ENCODE data around the gene ATG7.

Gene ATG7, protein sequence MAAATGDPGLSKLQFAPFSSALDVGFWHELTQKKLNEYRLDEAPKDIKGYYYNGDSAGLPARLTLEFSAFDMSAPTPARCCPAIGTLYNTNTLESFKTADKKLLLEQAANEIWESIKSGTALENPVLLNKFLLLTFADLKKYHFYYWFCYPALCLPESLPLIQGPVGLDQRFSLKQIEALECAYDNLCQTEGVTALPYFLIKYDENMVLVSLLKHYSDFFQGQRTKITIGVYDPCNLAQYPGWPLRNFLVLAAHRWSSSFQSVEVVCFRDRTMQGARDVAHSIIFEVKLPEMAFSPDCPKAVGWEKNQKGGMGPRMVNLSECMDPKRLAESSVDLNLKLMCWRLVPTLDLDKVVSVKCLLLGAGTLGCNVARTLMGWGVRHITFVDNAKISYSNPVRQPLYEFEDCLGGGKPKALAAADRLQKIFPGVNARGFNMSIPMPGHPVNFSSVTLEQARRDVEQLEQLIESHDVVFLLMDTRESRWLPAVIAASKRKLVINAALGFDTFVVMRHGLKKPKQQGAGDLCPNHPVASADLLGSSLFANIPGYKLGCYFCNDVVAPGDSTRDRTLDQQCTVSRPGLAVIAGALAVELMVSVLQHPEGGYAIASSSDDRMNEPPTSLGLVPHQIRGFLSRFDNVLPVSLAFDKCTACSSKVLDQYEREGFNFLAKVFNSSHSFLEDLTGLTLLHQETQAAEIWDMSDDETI

DNA sequence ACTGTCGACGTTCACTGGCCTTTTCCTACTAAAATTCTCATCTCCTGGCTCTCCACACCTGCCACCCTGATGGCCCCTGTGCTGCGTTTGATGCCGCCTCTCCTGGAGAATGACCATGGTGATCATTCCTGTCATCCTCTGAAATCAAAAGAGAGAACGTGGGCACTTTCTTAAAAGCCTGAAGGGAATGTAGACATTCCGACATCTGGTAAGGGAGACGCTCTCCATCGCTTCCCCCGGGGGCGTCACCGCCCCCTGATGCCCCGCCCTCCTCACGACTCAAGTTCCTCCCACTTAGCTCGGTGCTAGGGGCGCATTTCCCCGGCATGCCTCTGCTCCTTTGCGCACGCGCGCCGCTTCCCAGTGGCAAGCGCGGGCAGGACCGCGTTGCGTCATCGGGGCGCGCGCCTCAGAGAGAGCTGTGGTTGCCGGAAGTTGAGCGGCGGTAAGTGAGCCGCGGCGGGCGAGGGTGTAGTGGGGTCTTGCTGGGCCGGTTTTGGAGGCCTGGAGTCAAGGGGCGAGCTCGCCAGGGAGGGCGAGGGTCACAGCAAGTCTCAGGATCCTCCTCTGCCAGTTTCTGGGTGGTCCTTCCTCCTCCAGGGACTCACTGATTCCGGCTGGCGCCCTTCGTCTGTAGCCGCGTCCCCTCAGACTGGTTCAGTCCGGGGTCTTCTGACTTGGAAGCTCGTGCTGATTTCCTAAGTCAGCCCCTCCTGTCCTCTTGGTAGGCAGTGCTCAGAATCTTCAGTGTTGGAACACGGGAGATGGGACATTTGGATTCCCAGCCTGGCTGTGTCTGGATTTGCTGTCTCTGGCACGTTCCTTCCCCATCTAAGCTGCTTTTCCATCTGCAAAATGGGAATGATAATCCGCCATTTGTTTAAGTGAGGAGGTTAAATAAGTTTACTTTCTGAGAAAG, at the start of gene ATG7:
TSS of gene ATG7 (plus strand) at position 412 of the 919 bp plus-strand sequence. CDS start 26,299 bp downstream, outside the sequence.
- DNase-seq, result peak; percentile 89

DNA sequence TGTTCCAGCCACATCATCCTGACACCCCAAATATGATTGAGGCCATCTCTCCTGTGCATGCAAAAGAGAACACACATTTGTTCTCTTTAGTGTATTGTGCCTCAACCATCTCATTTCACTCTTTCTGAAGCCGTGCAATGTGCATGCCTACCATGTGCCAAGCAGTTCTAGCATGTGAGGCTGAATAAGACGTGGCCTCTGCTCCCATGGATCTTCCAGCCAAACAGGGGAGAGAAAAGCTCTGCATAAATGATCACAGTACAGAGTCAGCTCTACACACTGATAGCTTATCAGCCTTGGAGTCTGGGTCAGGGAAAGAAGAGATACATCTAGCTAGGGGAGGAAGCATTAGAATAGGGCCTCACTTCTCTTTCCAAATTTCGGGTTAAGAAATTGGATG, 48.2 kb upstream of the ATG7 start:
- no peak for DNase-seq

DNA sequence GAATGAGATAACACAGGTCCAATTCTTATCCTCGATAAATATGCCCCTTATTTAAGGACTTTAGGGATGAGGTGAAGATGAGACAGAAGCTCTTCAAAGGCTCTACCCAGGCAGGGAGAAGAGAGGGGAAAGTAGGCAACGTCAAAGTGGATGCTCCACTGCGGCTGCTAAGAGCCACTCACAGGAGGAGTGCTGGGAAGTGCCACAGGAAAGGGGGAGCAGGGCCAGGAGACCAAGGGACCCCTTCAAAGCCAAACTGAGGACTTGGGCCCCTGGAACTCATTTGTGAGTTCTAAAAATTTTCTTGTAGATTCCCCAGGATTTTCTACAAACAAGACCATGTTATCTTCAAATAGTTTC, 47.3 kb upstream of the ATG7 start:
- no peak for DNase-seq

DNA sequence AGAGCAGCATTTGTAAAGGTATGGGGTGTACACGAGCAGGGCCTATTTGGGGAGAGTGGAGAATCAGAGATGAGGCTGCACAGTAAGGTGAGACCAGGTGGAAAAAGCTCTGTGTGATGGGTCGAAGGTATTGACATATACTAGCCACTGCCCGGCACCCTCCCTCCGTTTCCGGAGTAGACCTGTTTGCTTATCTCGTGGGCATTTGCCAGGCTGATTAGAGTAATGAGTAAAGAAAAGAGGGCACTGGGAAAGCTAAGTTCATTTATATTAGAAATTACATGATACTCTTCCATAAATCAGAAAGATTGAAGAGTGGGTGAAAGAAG, 46.2 kb upstream of the ATG7 start:
- DNase-seq, result no peak

DNA sequence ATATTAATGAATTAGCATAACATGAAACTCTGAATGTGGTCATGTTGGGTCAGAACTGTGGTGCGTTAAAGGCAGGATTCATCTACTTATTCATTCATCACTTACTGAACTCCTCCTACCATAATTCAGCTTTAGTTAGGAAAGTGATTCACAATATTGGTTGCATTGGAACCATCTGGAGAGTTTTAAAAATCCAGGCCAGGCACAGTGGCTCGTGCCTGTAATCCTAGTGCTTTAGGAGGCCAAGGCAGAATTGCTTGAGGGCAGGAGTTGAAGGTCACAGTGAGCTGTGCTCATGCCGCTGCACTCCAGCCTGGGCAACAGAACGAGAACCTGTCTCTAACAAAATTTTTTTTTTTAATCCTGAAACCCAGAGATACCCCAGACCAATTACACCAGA, 44.2 kb upstream of the ATG7 start:
- DNase-seq, result no peak

DNA sequence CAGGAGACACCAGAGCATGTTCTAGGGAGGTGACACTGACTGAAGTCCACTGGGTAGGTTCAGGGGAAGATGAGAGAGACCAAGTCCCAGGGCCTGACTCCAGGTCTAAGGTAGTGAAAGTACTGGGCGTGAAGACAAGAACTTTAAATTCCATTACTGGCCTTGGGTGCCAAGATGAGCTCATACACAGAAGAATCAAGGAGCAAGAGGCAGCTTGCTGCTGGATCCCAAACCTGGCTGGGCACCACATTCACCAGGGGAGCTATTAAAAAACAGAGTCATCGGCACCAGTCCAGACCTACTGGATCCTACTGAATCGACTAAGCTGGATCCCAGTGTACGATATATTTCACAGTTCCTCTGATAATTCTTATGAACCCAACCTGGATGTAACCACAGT, 42.1 kb upstream of the ATG7 start:
- no peak for DNase-seq

DNA sequence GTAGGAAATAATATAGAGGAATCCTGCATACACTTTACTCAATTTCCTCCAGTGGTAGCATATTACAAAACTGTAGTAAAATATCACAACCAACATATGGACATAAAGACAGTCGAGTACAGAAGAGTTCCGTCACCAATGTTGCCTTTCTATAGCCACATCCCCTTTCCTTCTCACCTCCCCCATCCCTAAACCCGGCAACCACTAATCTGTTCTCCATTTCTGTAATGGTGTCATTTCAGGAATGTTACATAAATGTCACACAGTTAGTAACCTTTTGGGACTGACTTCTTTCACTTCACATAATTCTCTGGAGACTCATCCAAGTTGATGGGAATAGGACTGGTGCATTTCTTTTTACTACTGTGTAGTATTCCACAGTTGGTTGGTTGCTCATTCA, 41.4 kb upstream of the ATG7 start:
- DNase-seq, result no peak

DNA sequence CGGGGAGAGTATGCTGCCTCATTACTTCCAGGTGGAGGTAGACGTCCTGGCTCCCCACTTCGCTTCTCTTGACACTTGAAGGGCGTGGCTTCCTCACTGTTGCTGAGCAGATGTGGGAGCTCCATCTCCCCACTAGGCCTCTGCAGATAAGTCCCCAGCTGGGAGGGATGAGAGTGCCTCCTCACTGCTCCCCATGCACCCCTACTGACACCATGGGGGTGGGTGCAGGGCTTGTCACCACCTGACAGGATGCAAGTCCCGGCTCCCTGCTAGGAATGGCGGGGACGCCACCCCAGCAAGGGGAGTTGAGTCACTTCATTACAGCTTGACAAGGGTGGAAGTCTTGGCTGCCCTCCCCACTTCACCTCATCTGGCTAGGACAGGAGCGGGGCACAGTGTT, 36.8 kb upstream of the ATG7 start:
- no peak for DNase-seq

DNA sequence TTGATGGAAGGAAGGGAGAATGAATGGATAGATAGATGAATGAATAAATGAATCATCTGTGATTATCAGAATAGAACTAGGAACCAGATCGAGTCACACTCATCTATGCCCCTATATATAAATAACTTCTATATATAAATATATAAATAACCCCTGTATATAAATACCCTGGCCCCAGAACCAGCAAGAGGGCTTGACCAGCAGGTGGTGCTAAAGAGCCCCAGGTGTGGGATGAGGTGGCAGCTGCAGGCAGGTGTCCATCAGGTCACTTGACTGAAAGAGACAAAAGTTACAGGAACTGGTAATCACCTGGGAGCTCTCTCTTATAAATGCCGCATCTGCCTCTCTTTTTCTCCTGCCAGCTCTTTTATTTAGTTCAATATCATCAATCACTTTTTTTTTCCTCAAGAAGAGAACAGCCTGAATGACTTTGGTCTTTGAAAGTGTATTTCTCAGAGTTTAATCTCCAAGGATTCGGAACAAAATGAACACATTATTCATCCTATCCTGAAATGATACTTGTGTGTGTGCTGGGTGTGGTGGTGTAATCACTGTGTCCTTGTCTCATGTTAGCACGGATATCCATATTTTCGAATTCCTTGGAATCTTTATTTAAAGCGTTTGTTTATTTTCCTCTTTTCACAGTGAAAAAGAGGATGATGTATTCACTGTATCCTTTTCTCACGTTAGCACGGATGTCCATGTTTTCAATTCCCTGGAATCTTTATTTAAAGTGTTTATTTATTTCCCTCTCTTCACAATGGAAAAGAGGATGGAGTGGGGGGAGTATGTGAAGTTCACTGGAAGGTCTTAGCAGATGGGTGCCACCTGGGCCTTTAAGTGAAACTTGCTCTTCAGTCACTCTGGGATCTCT, 35.4 kb upstream of the ATG7 start:
- peak; percentile 82 for DNase-seq

DNA sequence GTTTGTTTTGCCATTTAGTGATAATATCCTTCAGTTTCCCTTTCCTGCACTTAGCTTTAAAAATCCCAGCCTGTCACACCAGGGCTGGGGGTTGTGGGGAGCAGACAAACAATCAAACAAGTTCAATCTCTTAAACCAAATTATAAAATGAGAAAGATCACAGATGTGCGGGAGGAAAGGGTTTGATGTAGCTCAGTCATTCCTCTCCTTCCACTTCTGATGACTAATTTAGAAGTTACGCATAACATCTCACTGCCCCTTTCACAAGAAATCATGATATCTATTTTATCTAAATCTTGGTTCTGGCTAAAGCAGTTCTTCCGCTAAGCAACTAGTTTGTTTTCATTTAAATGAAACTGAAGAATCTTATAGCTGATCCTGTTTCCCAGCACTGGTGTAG, 34.1 kb upstream of the ATG7 start:
- DNase-seq, result no peak

DNA sequence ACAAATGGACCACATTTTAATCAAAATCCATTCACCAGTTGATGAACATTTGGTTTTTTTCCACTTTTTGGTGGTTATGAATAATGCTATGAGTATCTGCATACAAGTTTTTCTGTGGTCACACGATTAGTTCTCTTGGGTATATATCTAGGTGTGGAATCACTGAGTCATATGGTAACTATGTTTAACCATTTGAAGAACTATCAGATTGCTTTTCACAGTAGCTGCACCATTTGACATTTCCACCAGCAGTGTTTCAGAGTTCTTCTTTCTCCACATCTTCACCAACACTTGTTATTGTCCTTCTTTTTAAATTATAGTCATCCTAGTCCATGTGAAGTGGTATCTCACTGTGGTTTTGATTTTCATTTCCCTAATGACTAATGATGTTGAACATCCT, 33.3 kb upstream of the ATG7 start:
- no peak for DNase-seq

DNA sequence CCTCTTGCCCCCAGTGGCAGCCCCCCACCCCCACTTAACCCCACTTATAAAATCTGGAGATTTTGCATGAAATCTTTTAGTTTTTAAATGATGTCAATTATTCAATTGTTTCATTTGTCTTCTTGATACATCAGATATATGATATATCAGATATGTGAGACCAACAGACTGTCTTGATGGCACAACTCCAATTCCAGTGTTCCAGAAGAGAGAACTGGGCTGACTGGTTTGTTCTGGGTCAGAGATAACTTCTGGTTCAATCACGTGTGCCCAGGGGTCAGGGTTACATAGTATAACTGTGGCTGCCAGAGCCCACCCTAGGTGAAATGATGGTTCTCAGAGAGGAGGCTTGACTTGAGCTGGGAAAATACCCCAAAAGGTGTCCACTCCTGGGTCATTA, 32.4 kb upstream of the ATG7 start:
- no peak for DNase-seq

DNA sequence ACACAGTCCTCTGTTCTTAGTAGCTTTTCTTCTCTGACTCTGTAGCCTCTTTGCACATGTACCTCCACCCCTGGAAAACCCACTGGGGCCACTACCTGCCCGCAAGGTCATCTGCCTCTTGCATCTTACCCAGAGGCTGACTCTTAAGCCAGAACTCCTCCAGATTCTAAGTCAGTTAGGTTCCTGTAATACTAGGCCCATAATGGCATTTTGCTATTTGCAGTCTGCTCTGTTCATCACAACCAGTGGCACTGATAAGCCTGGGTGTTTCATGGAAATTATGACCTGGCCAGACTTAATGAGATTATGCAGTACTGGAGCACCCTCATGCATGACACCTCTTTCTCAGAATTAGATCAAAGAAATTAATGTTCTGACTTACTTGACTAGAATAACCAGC, 31.7 kb upstream of the ATG7 start:
- DNase-seq, result no peak

DNA sequence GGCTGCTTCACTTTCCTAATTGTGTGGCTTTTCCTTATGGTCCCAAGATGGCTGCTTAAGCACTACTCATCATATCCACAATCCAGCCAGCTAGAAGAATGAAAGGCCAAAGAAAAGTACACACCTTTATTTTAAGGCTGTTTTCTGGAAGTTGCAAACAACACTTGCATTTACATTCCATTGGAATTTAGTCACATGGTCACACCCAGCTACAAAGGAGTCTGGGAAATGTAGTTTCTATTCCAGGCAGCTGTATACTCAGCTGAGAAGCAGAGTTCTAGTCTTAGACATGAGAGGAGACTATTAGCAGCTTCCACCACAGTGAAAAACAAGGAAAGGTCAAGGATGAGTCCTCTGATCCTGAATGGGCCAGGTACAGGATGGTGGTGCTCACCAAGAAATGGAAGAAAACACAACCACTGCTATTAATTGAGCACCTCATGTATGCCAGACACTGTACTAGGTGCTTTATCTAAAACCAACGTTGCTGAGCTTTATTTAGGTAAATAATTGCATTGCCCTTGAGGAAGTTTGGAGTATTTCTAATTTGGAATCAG, 28.0 kb upstream of the ATG7 start:
- no peak for DNase-seq

DNA sequence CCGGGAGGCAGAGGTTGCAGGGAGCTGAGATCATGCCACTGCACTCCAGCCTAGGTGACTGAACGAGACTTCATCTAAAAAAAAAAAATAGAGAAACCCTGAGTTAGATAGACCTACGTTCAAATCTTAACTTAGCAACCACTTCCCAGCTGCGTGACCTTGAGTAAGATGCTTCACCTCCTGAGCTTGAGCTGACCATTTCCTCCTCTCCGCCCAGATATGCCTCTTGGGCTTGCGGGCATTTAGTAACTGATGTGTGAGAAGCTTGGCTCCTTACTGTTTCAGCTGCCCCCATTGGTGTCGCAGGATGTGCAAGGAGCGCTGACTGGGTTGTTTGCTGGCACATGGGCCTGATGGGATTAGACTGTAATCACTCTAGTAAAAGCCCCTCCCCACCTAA, 26.9 kb upstream of the ATG7 start:
- DNase-seq, result no peak

DNA sequence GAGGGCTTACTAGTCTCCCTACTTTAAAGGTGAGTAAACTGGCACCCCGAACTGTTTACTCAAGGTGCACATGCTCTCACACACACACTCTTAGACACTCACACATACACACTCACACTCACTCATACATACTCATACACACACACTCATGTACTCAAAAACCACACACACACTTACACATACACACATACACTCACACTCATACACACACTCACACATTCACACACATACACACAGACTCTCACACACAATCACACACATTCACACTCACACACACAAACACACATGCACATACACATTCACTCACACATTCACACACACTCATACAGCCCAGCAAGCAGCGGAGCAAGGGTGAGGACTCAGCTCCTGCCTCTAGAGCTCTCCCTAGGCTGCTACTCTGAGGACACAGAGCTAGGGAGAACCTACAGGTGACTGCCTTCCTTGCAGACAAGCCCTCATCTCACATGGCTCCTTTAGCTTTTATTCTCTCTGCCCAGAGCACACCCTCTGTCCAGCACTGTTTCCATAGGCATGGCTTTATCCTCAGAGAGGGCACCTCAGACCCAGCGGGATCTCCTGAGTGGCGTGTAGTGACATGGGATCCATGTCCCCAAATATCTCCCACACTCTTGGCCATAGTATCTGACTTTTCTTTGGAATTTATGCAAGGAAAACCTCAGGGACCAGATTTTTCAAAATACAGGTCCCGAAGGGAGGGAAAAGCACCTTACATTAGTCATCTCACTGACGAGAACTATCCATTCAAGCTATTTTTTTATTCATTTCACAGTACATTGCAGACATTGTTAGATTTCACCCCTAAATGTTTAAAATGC, 26.2 kb upstream of the ATG7 start:
- no peak for DNase-seq

DNA sequence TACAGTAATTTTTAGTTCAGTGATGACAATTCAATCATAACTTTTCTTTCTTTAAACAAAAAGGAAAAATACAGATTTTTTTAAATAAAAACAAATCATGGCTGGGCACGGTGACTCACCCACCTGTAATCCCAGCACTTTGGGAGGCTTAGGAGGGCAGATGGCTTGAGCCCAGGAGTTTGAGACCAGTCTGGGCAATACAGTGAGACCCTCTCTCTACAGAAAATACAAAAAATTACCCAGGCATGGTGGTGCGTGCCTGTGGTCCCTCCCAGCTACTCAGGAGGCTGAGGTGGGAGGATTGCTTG, 25.6 kb upstream of the ATG7 start:
- DNase-seq, result no peak

DNA sequence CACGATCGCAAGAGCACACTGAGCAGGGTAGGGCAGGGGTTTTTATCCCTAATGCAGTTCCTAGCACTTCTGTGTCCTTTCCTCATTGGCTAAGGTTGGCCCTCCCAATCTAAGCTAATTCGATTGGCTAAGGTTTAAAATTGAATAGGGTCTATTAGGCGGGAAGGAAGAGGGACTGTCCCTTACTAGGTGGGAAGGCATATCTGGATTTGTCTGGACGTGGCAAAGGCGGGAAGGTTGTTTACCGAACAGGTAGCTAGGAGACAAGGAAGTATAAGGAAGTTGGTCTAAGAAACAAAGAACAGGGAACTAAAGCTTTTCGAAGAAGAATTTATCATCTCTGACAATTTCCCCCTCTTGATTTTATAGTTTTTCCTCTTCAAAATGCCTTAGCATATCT, 24.8 kb upstream of the ATG7 start:
- DNase-seq, result no peak

DNA sequence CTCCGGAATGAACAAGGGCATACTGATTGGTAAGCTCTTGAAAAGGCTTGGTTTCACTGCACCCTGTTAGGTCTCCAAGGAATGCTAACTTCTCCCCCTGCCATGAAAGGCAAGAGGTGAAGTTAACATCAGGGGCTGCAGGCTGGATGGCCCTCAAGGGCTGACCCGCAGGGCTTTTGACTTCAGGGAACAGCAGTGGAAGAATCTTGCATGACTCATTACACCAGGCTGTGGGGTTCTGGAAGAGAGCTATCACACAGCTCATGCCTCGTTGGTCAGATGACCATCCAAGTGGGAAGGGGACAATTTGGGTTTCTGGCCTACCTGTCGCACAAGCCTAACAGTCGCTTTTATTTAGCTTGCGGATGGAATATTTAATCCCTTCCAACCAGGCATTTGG, 23.6 kb upstream of the ATG7 start:
- no peak for DNase-seq

DNA sequence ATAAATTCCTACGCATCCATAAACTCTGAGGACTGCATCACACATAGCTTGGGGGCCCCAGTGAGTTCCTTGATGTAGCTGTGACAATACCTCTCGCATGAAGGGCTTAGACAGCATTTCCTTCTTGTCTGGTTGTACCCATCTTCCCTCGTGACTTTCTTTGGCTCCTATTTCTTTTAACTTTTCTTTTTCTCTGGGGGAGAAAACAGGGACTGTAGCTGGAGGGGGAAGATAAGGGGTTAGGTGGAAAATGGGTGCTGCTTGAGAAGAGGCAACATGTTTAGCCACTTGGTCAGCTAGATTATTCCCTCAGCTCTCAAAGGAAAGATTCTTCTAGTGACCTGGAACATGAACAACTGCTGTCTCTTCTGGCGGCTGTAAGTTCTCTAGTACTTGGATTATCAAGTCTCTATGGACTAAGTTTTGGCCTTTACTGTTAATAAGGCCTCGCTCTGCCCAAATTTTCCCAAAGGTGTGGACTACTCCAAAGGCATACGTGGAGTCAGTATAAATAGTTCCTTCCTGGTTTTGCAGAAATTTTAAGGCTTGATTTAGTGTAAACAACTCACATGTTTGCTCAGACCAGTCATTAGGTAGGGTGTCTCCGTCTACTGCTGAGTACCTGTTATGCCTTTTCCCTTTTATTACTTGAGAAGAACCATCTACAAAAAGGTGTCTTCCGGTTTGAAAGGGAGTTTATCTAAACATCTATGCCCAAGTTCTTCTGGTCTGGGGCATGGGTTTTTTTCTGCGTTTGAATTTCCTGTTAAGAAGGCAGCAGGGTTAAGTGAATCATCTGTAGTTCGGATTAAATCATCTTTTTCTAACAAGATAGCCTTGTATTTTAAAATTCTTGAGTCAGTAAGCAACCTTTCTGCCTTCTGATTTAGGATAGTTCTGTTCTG, 21.0 kb upstream of the ATG7 start:
- peak; percentile 9 for DNase-seq

DNA sequence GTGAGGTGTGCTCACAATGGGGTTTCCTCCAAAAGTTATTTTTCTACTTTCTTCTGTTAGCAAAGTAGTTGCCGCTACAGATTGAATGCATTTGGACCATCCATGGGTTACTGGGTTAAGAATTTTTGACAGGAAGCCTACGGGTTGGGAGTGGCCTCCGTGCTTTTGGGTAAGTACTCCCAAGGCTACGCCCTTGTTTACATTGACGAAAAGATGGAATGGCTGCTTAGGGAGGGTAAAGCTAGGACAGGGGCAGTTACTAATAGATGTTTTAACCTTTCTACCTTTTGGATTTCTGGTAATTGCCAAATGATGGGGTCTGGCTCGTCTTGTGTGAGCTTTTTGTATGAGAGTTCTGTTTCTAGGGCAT, 20.4 kb upstream of the ATG7 start:
- no peak for DNase-seq
